NCI-H1105 (cell line): ENCODE measurements around the gene GRID1.
"Not testable (repeated sequence)": the region's sequence is repeated elsewhere in the genome, so short reads cannot be mapped to it uniquely, and the experiment has no call there.

ENCODE experiments used
- DNase-seq: peaks from one replicate; lab custom pipeline; 2025; lab: John Stamatoyannopoulos, UW

GRID1 gene

DNA sequence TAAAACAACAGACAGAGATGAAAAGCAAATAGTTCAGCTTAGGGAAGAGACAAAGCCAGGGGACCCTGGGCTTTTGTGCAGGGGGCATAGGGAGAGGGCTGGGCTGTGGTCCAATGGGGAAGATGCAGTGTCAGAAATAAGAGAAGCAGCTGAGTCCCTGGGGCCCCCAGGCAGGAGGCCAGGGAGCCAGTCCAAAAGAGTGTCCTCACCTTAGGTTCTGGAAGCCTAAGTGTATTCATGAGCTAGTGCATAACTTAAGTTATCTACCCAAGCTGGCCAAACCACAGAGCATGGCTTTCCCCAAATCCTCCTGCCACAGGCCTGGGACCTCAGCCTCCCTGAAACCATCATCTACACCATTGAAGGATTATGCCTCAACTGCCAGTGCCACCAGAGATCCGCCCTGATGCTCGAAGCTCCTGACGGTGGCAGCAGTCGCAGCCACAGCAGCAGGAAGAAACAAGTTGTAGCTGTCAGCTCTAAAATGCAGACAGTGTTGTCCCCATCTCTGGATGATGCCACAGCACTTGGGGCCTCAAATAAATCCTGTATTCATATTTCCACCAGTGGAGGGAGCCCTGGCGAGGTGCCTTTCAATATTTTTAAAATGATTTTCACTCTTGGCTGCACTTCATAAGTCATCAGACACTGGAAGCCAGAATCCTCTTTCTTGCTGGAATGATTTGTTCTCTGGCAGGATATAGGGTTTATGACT is 574.6 kb downstream of the GRID1 start:
- DNase-seq, result no peak

DNA sequence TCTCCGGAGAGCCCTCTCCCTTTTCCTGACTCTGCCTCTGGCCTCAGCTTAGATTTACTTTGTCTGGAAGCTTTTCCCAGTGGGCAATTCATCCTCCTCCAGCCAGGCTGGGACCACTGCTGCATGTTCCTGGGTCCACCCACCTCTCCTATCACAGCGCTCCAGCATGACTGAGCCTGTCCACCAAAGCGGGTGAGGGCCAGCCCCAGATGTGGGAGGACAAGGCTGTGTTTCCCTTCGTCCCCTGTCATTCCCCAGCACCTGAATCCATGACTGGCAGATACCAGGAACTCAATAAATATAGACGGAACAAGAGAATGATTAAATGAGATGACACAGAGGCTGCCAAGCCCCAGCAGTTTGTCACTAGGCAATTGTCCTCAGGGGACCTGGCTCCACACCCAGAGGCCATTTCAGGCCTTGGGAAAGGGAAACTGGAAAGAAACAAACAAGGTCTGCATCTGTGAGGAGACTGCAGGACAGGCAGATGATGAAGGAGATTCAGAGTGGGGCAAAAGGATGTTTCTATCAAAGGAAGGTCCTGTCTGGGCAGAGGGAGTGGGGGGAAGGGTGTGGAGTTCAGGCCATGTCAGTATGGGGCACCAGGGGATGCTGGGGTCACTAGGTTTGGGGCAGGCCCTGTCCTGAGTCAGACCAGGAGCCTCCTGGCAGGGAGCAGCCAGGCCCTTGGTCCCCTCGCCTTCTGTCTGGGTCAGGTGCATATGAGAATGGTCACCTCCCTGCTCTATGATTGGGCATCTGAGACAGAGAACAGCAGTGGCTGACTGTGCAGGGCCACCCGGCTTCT is 576.4 kb downstream of the GRID1 start:
- DNase-seq, result no peak

DNA sequence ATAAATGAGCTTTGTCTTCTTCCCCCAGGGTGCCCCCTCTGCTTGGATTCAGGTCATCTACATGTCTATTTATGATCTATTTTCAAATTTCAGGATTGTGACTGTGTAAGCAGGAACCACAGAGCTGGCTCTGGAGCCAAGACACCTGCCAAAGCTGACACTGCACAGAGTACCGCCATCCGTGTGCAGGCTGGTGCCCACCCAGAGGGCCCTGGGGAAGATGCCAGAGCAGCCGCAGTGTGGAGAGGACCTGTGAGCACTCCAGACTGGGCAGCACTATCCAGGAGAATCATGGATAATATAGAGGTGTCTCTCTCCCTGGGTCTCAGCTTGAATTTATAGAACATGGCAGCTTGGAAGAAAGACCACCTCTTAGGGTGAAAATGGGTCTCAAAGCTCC is 577.5 kb downstream of the GRID1 start:
- no peak for DNase-seq

DNA sequence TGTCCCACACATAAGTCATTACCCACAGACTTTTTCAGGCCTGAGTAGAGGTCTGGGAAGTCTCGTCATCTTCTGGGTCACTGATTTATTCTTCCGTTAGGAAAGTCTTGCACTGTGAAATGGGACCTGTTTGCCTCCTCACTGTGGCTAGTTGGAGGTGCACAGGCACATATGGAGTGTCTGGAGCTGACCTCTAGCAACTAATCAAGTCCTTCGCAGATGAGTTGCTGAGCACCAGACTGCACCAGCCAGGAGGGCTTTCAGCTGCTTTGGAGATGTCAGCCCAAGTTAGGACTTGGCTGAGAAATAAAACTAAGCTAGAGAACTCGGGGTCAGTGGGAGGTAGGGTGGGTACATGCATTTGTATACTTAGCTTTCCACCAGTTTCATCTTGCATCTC is 578.0 kb downstream of the GRID1 start:
- DNase-seq, result no peak

DNA sequence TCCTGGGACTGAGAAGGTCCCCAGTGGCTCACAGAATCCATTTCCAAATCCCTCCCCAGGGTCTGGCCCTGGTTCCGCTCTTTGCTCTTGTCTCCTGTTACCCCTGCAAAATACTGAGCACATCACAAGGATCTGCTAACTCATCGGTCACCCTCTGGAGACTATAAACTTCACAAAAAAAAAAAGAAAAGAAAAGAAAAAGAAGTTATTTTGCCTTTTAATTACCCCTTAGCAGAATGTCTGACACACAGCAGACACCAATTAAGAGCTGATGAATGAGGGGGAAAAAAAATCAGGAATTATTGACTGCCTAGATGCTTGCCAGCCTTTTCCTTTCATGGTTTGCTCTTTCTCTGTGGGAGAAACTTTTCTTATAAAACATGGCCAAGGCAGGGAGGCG is 578.7 kb downstream of the GRID1 start:
- DNase-seq, result no peak

DNA sequence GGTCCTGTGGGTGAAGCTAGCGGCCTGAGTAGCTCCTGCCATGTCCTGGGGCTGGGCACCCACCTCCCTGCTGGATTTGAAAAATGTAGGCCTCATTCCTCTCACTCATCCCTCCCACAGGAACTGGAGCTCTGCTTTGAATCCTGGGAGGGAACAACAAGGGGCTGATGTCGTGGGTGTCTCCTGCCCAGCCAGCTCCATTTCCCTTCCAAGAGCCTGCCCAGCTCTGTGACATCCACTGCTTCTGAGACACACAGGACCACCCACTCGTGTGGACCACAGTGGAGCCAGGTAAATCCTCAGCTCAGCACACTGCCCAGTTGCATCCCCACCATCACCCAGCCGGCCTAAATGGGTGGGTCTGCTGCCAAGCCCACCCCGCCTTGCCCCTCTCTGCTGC is 579.2 kb downstream of the GRID1 start:
- no peak for DNase-seq

DNA sequence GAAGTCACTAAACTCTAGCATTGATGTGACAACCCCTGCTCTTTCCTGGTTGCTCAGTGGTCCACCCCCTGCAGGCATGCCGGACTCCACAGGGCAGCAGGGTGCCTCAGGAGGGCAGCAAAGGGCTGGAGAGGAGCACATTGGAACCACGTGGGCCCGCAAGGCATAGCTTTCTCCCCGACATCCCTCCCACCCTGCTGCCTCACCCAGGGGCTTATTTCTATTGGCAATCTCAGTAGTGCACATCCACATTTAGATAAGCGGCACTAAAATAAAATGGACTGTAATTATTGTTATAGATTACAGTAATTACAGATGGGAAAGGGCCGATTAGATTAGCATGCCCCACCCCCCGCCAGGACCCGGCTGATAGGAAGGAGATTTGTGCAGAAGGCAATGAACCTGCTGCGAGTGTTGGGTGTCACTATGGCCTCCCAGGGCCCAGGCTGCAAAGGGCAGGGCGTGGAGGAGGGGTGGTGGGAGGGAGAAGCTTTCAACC is 580.1 kb downstream of the GRID1 start:
- no peak for DNase-seq

DNA sequence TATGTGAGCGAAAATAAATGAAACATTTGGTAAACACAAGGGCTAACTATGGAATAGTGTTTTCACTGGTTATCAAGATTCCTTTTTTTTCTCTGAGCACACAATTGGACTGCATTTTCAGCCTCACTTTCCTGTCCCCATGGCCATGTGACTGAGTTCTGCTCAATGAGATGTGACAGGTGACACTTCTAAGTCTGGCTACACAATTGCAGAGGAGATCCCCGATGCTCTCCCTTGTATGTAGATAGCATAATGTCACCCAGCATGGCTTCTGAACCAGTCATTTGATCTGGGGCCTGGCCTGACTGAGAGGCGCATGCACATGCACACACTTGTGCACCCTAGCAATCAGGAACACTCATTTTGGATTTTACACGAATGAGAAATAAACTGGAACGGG is 581.8 kb downstream of the GRID1 start:
- no peak for DNase-seq

DNA sequence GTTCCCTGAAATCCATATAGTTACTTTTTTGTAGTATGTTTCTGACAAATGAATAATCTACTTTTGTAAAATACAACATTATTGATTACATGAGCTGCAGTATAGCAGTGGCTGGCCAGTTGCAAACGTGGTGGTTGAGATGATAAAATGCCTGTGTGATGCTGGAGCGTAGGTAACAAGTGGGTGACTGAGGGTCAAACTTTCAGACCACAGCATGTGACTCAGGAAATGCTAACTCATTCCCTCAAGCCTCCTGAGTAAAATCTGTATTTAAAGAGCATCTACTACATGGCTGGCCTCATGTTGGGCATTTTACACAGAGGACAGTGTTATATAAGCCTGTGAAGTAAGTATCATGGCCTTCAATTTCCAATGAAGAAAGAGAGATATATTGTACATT is 585.2 kb downstream of the GRID1 start:
- no peak for DNase-seq

DNA sequence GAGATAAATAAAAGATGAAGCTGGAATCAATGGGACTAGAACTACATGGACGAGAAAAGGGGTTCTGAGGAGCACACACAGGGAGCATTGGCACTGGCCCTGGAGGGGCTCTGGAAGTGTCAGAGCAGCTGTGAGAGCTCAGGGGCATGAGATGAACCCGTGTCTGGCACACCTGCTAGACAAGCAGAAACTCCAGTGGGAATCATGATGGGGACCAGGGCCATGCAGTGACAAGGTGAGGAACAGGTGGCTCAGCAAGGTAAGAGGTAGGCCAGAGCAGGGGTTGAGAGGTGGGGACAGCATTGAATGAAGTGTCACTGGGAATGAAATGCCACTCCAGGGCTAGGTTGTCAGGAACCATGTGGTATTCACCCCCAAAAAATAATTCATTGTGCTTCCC is 588.5 kb downstream of the GRID1 start:
- no peak for DNase-seq

DNA sequence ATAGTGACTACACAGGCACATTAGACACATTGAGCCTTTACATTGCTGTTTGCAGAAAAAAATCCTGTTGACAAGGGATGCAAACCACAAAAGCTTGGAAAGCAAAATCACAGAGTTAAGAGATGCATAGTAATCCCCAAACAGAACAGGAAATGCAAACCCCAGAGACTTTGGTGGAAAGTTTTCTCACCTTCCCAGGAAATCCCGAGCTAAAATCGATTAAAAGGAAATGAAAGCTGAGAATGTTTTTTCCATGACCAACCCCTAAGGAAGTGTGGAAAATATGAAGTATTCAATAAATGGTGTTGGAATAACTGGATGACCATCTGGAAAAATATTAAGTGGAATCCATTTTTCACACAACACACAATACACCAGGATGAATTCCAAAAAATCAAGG is 598.7 kb downstream of the GRID1 start:
- DNase-seq, result no peak

DNA sequence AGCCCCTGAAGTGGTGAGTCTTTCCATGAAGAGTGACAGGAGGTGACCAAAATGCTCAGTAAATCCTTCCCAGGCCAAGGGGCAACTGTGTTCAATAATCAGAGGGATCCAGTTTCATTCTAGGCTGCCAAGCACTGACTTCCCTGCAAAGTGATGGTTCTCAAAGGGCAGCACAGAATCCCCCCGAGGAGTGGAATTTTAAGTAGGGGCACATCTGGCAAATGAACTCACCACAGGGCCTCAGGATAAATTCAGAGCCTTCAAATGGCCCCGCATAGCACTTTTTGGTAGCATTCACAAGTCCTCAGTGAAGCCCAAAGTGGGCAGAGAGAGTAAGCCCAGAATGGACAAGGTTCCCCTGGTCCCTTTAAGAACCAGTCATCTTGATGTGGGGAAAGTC is 602.5 kb downstream of the GRID1 start:
- DNase-seq, result no peak

DNA sequence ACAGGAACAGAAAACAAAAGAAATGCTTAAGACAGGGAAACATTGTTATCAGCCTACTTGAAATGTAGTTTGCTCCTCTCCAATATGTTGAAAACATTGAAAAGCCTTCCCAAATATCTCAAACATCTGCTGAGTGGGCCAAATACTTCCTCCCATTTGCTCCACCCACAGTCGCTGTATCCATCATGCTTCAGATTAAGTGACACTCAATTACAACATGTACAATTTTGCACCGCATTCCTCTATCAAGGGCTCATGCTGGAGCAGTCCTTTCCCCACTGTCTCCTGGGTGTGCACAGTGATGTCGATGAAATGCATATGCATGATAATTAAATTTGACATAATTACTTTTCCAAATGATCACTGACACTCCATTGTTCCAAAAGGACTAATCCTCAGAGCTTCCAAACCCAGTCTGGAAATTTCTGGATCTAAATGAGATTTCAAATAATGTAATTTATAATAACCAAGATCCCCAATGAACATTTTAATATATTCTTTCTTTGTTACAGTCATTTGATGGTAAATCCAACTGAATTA is 604.6 kb downstream of the GRID1 start:
- no peak for DNase-seq

DNA sequence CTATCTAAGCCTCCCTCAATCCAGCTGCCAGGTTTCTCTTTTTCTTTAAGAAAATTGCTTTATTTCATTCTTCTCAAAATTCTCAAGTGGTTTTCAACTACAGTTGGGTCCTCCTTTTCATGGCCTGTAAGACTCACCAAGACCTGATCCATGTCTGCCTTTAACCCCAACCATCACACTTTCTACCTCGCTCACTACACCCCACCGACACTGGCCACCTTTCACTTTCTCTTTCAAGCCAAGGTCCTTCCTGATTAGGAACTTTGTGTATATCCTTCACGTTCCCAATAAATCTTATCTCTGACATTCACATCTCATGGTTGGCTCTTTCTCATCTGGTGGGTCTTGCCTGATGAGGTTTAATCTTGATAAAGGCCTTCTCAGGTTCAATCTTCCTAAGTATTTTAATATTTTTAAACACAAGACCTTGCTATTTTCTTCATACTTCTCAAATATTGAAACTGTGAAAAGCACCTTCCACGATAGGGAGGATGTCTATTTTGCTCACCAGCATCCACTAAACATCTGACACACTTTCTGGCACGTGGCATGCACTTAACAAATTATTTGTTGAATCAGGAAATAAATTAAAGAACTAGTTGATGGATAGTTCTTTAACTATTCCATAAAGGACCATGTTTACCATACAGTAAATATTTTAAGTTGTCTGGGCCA is 624.8 kb downstream of the GRID1 start:
- no peak for DNase-seq

DNA sequence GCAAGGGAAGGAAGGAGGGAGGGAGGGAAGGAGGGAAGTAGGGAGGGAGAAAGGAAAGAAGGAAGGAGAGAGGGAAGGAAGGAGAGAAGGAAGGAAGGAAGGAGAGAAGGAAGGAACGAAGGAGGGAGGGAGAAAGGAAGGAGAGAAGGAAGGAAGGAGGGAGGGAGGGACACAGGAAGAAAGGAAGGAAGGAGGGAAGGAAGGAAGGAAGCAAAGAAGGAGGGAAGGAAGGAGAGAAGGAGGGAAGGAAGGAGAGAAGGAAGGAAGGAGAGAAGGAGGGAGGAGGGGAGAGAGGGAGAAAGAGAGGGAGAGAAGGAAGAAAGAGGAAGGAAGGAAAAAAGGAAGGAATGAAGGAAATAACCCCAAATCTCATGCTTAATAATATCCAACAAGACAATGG is 630.6 kb downstream of the GRID1 start:
- no peak for DNase-seq

DNA sequence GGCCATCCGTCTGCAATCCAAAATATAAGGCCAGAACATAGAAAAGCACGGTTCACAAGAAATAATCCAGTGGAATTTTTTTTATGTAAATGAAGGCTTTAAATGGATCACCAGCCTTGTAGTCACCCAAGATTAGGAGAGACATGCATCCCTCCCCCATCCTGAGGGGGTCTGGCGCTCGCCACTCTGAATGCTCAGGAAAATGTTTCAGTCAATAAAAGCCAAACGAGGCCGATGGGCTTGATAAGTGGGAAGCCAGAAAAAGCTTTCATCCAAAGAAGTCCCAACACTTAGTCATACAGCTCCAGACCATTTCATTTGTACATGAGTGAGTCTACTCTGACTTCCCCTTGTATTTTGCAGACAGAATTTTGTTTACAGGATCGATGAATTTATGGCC is 631.8 kb downstream of the GRID1 start:
- DNase-seq, result no peak

DNA sequence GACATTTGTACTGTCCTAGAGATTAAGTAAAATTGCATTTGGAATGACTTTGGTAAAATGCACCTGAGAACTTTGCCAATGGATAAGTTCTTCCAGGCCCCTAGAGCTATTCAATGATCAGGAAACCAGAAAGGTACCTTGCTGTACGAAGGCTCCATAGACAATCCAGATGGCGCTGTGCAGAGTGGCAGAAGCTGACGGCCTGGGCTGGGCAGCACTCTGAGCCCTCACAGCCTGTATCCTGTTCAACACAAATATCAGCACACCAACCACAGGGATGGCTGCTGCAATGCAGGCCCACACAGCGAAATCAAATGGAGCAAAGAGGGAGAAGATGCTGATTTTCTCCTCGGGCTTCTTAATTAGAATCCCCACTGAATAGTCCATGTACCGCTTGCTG is 642.4 kb downstream of the GRID1 start:
- no peak for DNase-seq

DNA sequence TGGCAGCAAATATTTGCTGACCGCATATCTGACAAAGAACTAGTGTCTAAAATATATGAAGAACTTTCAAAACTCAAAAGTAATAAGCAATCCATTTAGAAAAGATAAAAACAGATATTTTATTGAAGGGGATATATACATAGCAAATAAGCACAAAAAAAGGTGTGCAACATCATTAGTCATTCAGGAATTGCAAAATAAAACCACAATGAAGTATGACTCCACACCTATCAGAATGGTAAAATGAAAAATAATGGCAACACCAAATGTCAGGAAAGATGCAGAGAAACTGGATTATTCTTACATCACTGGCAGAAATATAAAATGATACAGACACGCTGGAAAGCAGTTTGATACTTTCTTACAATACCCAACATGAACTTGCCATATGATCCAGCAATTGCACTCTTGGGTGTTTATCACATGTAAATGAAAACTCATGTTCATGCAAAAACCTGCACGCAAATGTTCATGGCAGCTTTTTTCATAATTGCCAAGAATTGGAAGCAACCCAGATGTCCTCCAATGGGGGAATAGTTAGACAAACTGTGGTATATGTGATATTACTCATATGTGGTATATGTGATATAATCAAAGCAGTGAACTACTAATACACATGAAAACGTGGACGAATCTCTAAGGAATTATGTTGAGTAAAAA is 645.5 kb downstream of the GRID1 start:
- DNase-seq, result no peak

DNA sequence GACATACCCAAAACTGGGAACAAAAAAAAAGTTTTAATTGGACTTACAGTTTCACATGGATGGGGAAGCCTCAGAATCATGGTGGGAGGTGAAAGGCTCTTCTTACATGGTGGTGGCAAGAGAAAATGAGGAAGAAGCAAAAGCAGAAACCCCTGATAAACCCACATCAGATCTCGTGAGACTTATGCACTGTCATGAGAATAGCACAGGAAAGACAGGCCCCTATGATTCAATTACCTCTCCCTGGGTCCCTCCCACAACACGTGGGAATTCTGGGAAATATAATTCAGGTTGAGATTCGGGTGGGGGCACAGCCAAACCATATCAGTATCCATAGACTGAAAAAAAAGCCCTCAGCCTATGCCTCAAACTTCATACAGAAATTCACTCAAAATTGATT is 647.2 kb downstream of the GRID1 start:
- no peak for DNase-seq

DNA sequence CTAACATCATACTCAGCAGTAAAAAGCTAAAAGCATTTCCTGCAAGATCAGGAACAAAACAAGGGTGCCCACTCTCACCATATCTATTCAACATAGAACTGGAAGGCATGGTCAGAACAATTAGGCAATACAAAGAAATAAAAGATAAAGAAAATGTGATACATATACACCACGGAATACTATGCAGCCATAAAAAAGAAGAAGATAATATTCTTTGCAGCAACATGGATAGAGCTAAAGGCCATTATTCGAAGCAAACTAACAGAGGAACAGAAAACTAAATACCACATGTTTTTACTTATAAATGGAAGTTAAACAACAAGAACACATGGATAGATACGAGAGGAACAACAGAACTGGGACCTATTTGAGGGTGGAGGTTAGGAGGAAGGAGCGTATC is 652.7 kb downstream of the GRID1 start:
- DNase-seq, result no peak

DNA sequence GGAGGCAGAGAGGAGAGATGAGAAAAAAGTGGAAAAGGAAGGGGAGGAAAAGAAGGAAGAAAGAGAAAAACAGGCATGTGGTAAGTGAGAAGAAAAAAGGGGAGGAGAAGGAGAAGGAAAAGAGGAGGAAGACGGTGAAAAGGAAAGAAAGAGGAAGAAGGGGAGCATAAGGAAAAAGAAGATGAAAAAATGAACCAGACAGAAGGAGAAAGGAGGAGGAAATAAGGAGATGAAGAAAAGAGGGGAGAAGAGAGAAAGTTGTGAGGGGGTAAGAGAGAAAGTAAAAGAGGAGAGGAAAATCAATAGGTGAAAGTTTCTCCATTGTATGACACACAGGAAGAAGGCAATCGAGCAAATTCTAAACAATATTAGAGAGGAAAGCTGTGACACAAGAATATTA is 663.8 kb downstream of the GRID1 start:
- no peak for DNase-seq

DNA sequence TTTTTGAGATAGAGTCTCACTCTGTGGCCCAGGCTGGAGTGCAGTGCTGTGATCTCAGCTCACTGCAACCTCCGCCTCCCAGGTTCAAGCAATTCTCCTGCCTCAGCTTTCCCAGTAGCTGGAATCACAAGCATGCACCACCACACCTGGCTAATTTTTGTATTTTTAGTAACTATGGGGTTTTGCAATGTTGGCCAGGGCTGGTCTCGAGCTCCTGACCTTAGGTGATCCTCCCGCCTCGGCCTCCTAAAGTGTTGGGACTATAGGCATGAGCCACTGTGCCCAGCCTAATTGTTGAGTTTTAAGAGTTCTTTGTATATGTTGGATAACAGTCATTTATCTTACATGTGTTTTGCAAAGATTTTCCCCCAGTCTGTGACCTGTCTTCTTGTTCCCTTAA is 667.5 kb downstream of the GRID1 start:
- DNase-seq, result not testable (repeated sequence)
